A549 (cell line): Measurements from ENCODE around the gene TMEM266. TPM values are rescaled to one million over a fixed set of nuclear protein-coding genes. Genes with fewer than 3 reads are reported as not detected.

ENCODE experiments used
- ATAC-seq, 2 experiments: fragments of 200-7000 bp in 1 of 2; fragments of >200 bp in 1 of 2; cut with Nextera tagmentation in 1 of 2; cut with Tn5 transposase in 1 of 2; 3 replicates each; pipeline versions ENCODE4 v1.8.0 to v1.9.1; 2018 to 2020; ENCODE audit warnings: mild to moderate bottlenecking in 1 of 2, moderate library complexity in 1 of 2
- CTCF ChIA-PET: fragments of 300-600 bp; sonication (Branson Sonifier 250); formaldehyde crosslinking; extraction: SDS; loops from one replicate; lab custom pipeline; 2021; ENCODE audit warnings: antibody characterized with exemption, inconsistent platforms; lab: Yijun Ruan, JAX
- POLR2A ChIA-PET: fragments of 350-600 bp; formaldehyde crosslinking; extraction: SDS; loops from one replicate; lab custom pipeline; 2021; ENCODE audit warnings: antibody characterized with exemption, inconsistent platforms; lab: Yijun Ruan, JAX
- DNase-seq, 2 experiments: peaks; one replicate each; pipeline versions ENCODE4 v3.0.0 to v3.0.0-alpha.2; 2011 to 2016; ENCODE audit warnings: low read depth in 1 of 2, low spot score in 1 of 2
- FAIRE-seq: peaks from 2 replicates; lab custom pipeline; 2011; peaks lifted over from hg19 to GRCh38; lab: Jason Lieb, UNC
- H3K27ac ChIP-seq, 2 experiments: fragments of >200 bp; sonication (Bioruptor Twin); formaldehyde crosslinking; 3 replicates each; pipeline ENCODE4 v1.5.1; 2016 to 2017
- H3K4me1 ChIP-seq: fragments of >200 bp; sonication (Bioruptor Twin); formaldehyde crosslinking; 3 replicates; pipeline ENCODE4 v1.6.1; 2016
- H3K4me2 ChIP-seq: fragments of >200 bp; sonication (Bioruptor Twin); formaldehyde crosslinking; 3 replicates; pipeline ENCODE4 v1.6.1; 2016
- H3K4me3 ChIP-seq: fragments of >200 bp; sonication (Bioruptor Twin); formaldehyde crosslinking; 3 replicates; pipeline ENCODE4 v1.5.1; 2016
- H3K9me3 ChIP-seq: fragments of >200 bp; sonication (Bioruptor Twin); formaldehyde crosslinking; 3 replicates; pipeline ENCODE4 v1.6.1; 2016
- CBX2 ChIP-seq: fragments of 200-600 bp; sonication (generic); IDR thresholded peaks from 2 replicates; pipeline ENCODE4 v1.6.1; 2016; ENCODE audit warnings: low read depth, mild to moderate bottlenecking, borderline replicate concordance
- EP300 ChIP-seq, 2 experiments: fragments of >200 bp; sonication (Bioruptor Twin); formaldehyde crosslinking; IDR thresholded peaks; 2 replicates in 1 of 2; 3 replicates in 1 of 2; pipeline ENCODE4 v1.6.1; 2016 to 2017
- FOSL2 ChIP-seq, 2 experiments: fragments of 450-650 bp in 1 of 2; fragments of >200 bp in 1 of 2; sonication (Bioruptor Twin) in 1 of 2; formaldehyde crosslinking; IDR thresholded peaks; 2 replicates each; pipeline versions ENCODE4 v1.5.0 to v1.6.1; 2016 to 2020; ENCODE audit warnings: mild to moderate bottlenecking in 1 of 2, moderate library complexity in 1 of 2
- HMGXB4 ChIP-seq: fragments of 250-450 bp; sonication (Bioruptor Pico); IDR thresholded peaks from 2 replicates; pipeline ENCODE4 v1.5.0; 2021; ENCODE audit warnings: mild to moderate bottlenecking, moderate library complexity, borderline replicate concordance
- JUNB ChIP-seq: fragments of >200 bp; sonication (Bioruptor Twin); formaldehyde crosslinking; IDR thresholded peaks from 2 replicates; pipeline ENCODE4 v1.6.1; 2016
- MYC ChIP-seq: IDR thresholded peaks from 2 replicates; pipeline ENCODE4 v1.6.1; 2012; ENCODE audit warnings: mild to moderate bottlenecking, inconsistent platforms, low read length, improper control_type of control experiment, borderline replicate concordance
- REST ChIP-seq: fragments of 200-600 bp; sonication (generic); IDR thresholded peaks from 2 replicates; pipeline ENCODE4 v1.6.1; 2016; ENCODE audit warnings: antibody characterized with exemption, mild to moderate bottlenecking, moderate library complexity
- ZC3H11A ChIP-seq: fragments of 450-650 bp; IDR thresholded peaks from 2 replicates; pipeline ENCODE4 v1.6.1; 2014; ENCODE audit warnings: antibody characterized with exemption, mild to moderate bottlenecking
- WGBS: methylation state at CpG from one replicate; pipeline ENCODE4 v1.1.6; 2017; ENCODE audit errors: missing lambda C conversion rate; 5-methylcytosine and 5-hydroxymethylcytosine counted together
- polyA plus RNA-seq, 4 experiments: library from polyadenylated mRNA; depleted of rRNA in 3 of 4; stranded (reverse); fragments of >200 nt; fragmentation: RNase III in 1 of 4; extraction: RNeasy Plus Mini Kit Qiagen cat#74134 plus additional on column Dnase treatment in 1 of 4; gene quantifications; 2 replicates in 3 of 4; 3 replicates in 1 of 4; pipeline ENCODE4 v1.2.3, GENCODE V29; 2011 to 2017

TMEM266 gene
- polyA plus RNA-seq, 2 of the 4 experiments (the other 2 are of a cell fraction), result 0.06 to 0.08 TPM

DNA sequence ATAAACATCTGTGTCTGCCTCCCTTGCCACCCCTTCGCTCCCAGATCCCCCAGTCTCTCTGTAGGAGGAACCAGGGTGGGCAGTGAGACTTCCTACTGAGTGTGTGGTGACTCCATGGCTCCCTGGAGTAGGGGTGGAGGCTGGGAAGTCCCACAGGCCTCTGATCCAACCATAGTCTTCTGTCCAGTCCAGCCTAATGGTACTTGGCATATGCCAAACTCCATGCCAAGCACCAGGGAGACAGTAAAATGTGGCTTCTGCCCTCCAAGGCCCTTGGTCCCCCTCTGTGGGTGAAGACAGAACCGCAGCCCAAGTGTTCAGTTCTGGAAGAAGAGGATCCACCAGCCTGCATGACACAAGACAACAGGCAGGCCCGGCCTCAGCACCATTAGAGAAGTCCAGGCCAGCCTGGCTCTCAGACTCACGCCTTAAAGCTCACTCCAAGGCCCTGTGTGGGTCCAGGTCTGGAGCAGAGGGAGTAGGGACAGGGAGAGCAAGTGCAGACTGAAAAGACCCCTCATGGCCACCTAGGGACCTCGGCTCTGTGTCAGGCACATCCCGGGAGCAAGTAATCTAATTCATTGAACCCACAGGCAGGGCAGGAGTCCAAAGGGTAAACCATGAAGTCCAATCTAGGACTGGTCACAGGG lies 138.8 kb downstream of the TMEM266 start:
- DNase-seq (no peak), ATAC-seq (no peak), FAIRE-seq (no peak)
- Histone ChIP-seq H3K9me3 (no peaks in the 10 kb centered on the region), H3K4me2 (peak overlapping the region; percentile 29), H3K27ac (peak overlapping the region; percentile 71 to 87; a peak in 5 of 6 replicates), H3K4me1 (peaks cover 44% of the 10 kb centered on the region), H3K4me3 (no peak overlapping the region)
- WGBS, result 90% methylated on average over 6 of the region's 6 CpGs
- CTCF ChIA-PET, result interaction anchor here (0.8 to 2.6 kb wide), 4 partner anchors 8 to 130 kb away, joined by 3 to 36 read pairs (median 4); no protein-coding TSS in a partner anchor
- no peak for TF ChIP-seq MYC
- POLR2A ChIA-PET, result no interaction called here

GRCh38 chr15:76199106-76200082 lies 139.6 kb downstream of the TMEM266 start:
- Histone ChIP-seq H3K9me3 (no peaks in the 10 kb centered on the region), H3K4me3 (no peak overlapping the region), H3K27ac (peak overlapping the region; percentile 71 to 87; a peak in 5 of 6 replicates), H3K4me2 (peak overlapping the region; percentile 29), H3K4me1 (peaks cover 42% of the 10 kb centered on the region)
- ChIA-PET CTCF (interaction anchor here (0.9 to 2.6 kb wide), 5 partner anchors 9 to 49 kb away, joined by 3 to 36 read pairs (median 4); no protein-coding TSS in a partner anchor), POLR2A (no interaction called here)
- ATAC-seq, result peak in 1 of 2 experiments; percentile 2; a peak in 1 of 6 replicates
- FAIRE-seq, result no peak
- 68% methylated on average over 19 of the region's 19 CpGs for WGBS
- TF ChIP-seq CBX2 (no peak), ZC3H11A (no peak), HMGXB4 (CRISPR knock-in tag) (no peak)
- no peak for DNase-seq

GRCh38 chr15:76200083-76200465 lies 140.3 kb downstream of the TMEM266 start:
- 91% methylated on average over 6 of the region's 6 CpGs for WGBS
- Histone ChIP-seq H3K4me2 (no peak overlapping the region), H3K27ac (no peak overlapping the region; a peak in 1 of 6 replicates), H3K4me1 (peaks cover 42% of the 10 kb centered on the region), H3K9me3 (no peaks in the 10 kb centered on the region), H3K4me3 (no peak overlapping the region)
- ATAC-seq (no peak), FAIRE-seq (no peak), DNase-seq (no peak)
- TF ChIP-seq JUNB, result no peak
- no peak for TF ChIP-seq EP300 (IDR thresholded peaks at IDR 0.05)
- TF ChIP-seq REST, result no peak
- no peak for TF ChIP-seq FOSL2 (IDR thresholded peaks at IDR 0.05)
- TF ChIP-seq FOSL2 (CRISPR knock-in tag; IDR thresholded peaks at IDR 0.05), result no peak
- ChIA-PET POLR2A (no interaction called here), CTCF (interaction anchor here (1.1 to 2.6 kb wide), 3 partner anchors 10 to 50 kb away, joined by 3 to 36 read pairs (median 4); no protein-coding TSS in a partner anchor)
